Fibroblast of villous mesenchyme (primary cell): ENCODE measurements around the gene SORCS2. TPM values are rescaled to one million over a fixed set of nuclear protein-coding genes. Genes with fewer than 3 reads are reported as not detected.

Source experiments
- DNase-seq: peaks from one replicate; pipeline ENCODE4 v3.0.0-alpha.2; 2010; ENCODE audit warnings: low read depth
- H3K4me3 ChIP-seq: 2 replicates; pipeline ENCODE4 v1.5.1; 2011; ENCODE audit warnings: low read depth, mild to moderate bottlenecking, low read length
- CTCF ChIP-seq: IDR thresholded peaks from 2 replicates; pipeline ENCODE4 v1.5.1; 2012; ENCODE audit warnings: low read depth, mild to moderate bottlenecking, low read length; ENCODE audit not compliant: insufficient read depth
- total RNA-seq: library from RNA; depleted of rRNA; stranded (reverse); fragments of >200 nt; gene quantifications from 2 replicates; pipeline ENCODE4 v1.2.3, GENCODE V29; 2012

SORCS2 gene
- total RNA-seq, 1 donor, result under 0.01 TPM

- H3K4me3 ChIP-seq, result no peak overlapping the region
- DNase-seq, result peak; percentile 37
- no peak for TF ChIP-seq CTCF
Measured at GRCh38 chr4:7650606-7651385, 458.5 kb downstream of the SORCS2 start.

- DNase-seq, result peak; percentile 42
- no peak overlapping the region for H3K4me3 ChIP-seq
- no peak for TF ChIP-seq CTCF
Measured at GRCh38 chr4:7651461-7651921, 459.2 kb downstream of the SORCS2 start.

- H3K4me3 ChIP-seq, result no peak overlapping the region
- TF ChIP-seq CTCF, result no peak
- DNase-seq, result no peak
Measured at GRCh38 chr4:7652006-7652405, 459.7 kb downstream of the SORCS2 start.

GRCh38 chr4:7652451-7652881 is 460.1 kb downstream of the SORCS2 start:
- DNase-seq, result no peak
- H3K4me3 ChIP-seq, result no peak overlapping the region
- no peak for TF ChIP-seq CTCF

GRCh38 chr4:7652906-7653305 is 460.6 kb downstream of the SORCS2 start:
- DNase-seq, result no peak
- no peak overlapping the region for H3K4me3 ChIP-seq
- no peak for TF ChIP-seq CTCF

GRCh38 chr4:7653510-7654369 is 461.4 kb downstream of the SORCS2 start:
- no peak for TF ChIP-seq CTCF
- H3K4me3 ChIP-seq, result no peak overlapping the region
- no peak for DNase-seq
